HEK293 (cell line): ENCODE results near the gene TCEA3.
A peak's percentile ranks its signal among the peaks of the same experiment; 100 is the strongest.

ENCODE experiments used
- CTCF ChIA-PET: fragments of 350-600 bp; formaldehyde crosslinking; extraction: SDS; loops from one replicate; lab custom pipeline; 2021; ENCODE audit warnings: antibody characterized with exemption; lab: Yijun Ruan, JAX
- POLR2A ChIA-PET: fragments of 300-600 bp; formaldehyde crosslinking; extraction: SDS; loops from one replicate; lab custom pipeline; 2020; ENCODE audit warnings: antibody characterized with exemption, inconsistent platforms; lab: Yijun Ruan, JAX
- H3K27ac ChIP-seq: fragments of 200-500 bp; sonication (Bioruptor generic); 2 replicates; pipeline ENCODE4 v1.5.1; 2014; ENCODE audit warnings: low read depth, low read length, control low read depth, inconsistent platforms; ENCODE audit errors: extremely low read depth
- H3K36me3 ChIP-seq, 2 experiments: fragments of 200-500 bp in 1 of 2; sonication (Bioruptor generic) in 1 of 2; 1 replicate in 1 of 2; 2 replicates in 1 of 2; pipeline ENCODE4 v1.5.1; 2014 to 2017; ENCODE audit warnings: inconsistent platforms in 2 of 2, low read length in 2 of 2; ENCODE audit not compliant: control insufficient read depth in 2 of 2, insufficient read depth in 1 of 2
- H3K4me1 ChIP-seq: fragments of 200-500 bp; sonication (Bioruptor generic); 2 replicates; pipeline ENCODE4 v1.5.1; 2014; ENCODE audit warnings: mild to moderate bottlenecking, low read length, inconsistent platforms; ENCODE audit not compliant: control insufficient read depth, insufficient read depth
- H3K4me3 ChIP-seq: 2 replicates; pipeline ENCODE4 v1.5.1; 2011; ENCODE audit warnings: low read depth, mild to moderate bottlenecking, control low read depth, low read length, moderate library complexity
- H3K9me3 ChIP-seq: fragments of 200-500 bp; sonication (Bioruptor generic); 2 replicates; pipeline ENCODE4 v1.5.1; 2014; ENCODE audit warnings: low read depth, low read length, inconsistent platforms; ENCODE audit not compliant: control insufficient read depth, insufficient read depth
- HOXA7 ChIP-seq: sonication (generic); formaldehyde crosslinking; IDR thresholded peaks from 2 replicates; pipeline ENCODE4 v1.8.1; 2022; ENCODE audit warnings: missing genetic modification reagents, borderline replicate concordance
- HOXD13 ChIP-seq: sonication (generic); formaldehyde crosslinking; IDR thresholded peaks from 2 replicates; pipeline ENCODE4 v1.8.0; 2022; ENCODE audit warnings: missing genetic modification reagents, borderline replicate concordance
- OSR2 ChIP-seq: fragments of 450-650 bp; formaldehyde crosslinking; IDR thresholded peaks from 2 replicates; pipeline ENCODE4 v1.5.1; 2016; ENCODE audit warnings: missing biosample characterization, missing genetic modification characterization
- SETDB1 ChIP-seq: IDR thresholded peaks from one replicate; pipeline ENCODE4 v1.6.1; 2017; ENCODE audit warnings: mild to moderate bottlenecking, low read length, moderate library complexity, mixed read lengths; ENCODE audit not compliant: insufficient read length
- ZFHX2 ChIP-seq: fragments of 450-650 bp; formaldehyde crosslinking; conservative IDR thresholded peaks from 2 replicates; pipeline ENCODE4 v1.5.1; 2016; ENCODE audit warnings: missing biosample characterization, missing genetic modification characterization
- ZIC2 ChIP-seq: fragments of 450-650 bp; formaldehyde crosslinking; IDR thresholded peaks from 2 replicates; pipeline ENCODE4 v1.5.1; 2016; ENCODE audit warnings: missing biosample characterization, missing genetic modification characterization
- ZNF10 ChIP-seq: fragments of 450-650 bp; formaldehyde crosslinking; IDR thresholded peaks from 2 replicates; pipeline ENCODE4 v1.5.1; 2017; ENCODE audit warnings: missing biosample characterization, missing genetic modification characterization
- ZNF132 ChIP-seq: fragments of 450-650 bp; formaldehyde crosslinking; IDR thresholded peaks from 2 replicates; pipeline ENCODE4 v1.5.1; 2017; ENCODE audit warnings: missing biosample characterization, missing genetic modification characterization, borderline replicate concordance
- ZNF174 ChIP-seq: fragments of 450-650 bp; formaldehyde crosslinking; IDR thresholded peaks from 2 replicates; pipeline ENCODE4 v1.5.0; 2017; ENCODE audit warnings: missing biosample characterization, mild to moderate bottlenecking, missing genetic modification characterization
- ZNF239 ChIP-seq: fragments of 450-650 bp; formaldehyde crosslinking; IDR thresholded peaks from 2 replicates; pipeline ENCODE4 v1.5.1; 2016; ENCODE audit warnings: missing biosample characterization, missing genetic modification characterization
- ZNF768 ChIP-seq: fragments of 450-650 bp; formaldehyde crosslinking; IDR thresholded peaks from 2 replicates; pipeline ENCODE4 v1.5.1; 2018; ENCODE audit warnings: missing biosample characterization, mild to moderate bottlenecking, missing genetic modification characterization
- ZNF830 ChIP-seq: fragments of 450-650 bp; IDR thresholded peaks from 2 replicates; pipeline ENCODE4 v1.5.0; 2018; ENCODE audit warnings: missing biosample characterization, missing genetic modification characterization, low read depth, mild to moderate bottlenecking, moderate library complexity
- TF ChIP-seq, protein P1 (sequence below): fragments of 450-650 bp; formaldehyde crosslinking; IDR thresholded peaks from 2 replicates; pipeline ENCODE4 v1.5.1; 2016; ENCODE audit warnings: missing biosample characterization, missing genetic modification characterization, low read depth
- TF ChIP-seq, protein P2 (sequence below): fragments of 450-650 bp; formaldehyde crosslinking; IDR thresholded peaks from 2 replicates; pipeline ENCODE4 v1.5.1; 2016; ENCODE audit warnings: missing biosample characterization, missing genetic modification characterization
- TF ChIP-seq, protein P3 (sequence below): fragments of 450-650 bp; formaldehyde crosslinking; IDR thresholded peaks from 2 replicates; pipeline ENCODE4 v1.5.1; 2016; ENCODE audit warnings: missing biosample characterization, missing genetic modification characterization
- TF ChIP-seq, protein P4 (sequence below): fragments of 450-650 bp; formaldehyde crosslinking; IDR thresholded peaks from 2 replicates; pipeline ENCODE4 v1.5.1; 2016; ENCODE audit warnings: missing biosample characterization, missing genetic modification characterization
- TF ChIP-seq, protein P5 (sequence below): fragments of 450-650 bp; formaldehyde crosslinking; IDR thresholded peaks from 2 replicates; pipeline ENCODE4 v1.5.1; 2016; ENCODE audit warnings: missing biosample characterization, missing genetic modification characterization

The TCEA3 gene

DNA sequence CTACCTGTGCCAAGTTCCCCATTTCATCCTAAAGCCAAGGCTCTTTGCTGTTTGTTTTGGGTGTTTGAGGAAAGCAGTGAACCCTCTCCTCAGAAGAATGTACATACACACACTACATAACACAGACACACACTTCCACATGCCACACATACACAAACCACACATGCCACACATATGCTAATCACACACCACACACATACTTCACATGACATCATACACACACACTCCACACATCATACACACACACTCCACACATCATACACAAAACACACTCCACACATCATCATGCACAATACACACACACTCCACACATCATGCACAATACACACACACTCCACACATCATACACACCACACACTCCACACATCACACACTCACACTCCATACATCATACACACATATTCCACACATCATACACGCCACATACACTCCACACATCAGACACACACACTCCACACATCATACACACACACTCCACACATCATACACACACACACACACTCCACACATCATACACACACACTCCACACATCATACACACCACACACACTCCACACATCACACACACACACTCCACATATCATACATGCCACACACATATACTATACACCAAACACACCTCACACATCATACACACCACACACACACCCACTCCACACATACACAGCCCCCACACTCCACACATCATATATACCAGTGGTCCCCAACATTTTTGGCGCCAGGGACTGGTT is 32.3 kb downstream of the TCEA3 start:
- Histone ChIP-seq H3K4me1 (no peaks in the 10 kb centered on the region), H3K27ac (no peak overlapping the region)
- POLR2A ChIA-PET: no interaction called here
- CTCF ChIA-PET: interaction anchor here (3.4 kb wide), 1 partner anchor 11 kb away, joined by 17 read pairs; no protein-coding TSS in a partner anchor
- TF ChIP-seq, protein P1, sequence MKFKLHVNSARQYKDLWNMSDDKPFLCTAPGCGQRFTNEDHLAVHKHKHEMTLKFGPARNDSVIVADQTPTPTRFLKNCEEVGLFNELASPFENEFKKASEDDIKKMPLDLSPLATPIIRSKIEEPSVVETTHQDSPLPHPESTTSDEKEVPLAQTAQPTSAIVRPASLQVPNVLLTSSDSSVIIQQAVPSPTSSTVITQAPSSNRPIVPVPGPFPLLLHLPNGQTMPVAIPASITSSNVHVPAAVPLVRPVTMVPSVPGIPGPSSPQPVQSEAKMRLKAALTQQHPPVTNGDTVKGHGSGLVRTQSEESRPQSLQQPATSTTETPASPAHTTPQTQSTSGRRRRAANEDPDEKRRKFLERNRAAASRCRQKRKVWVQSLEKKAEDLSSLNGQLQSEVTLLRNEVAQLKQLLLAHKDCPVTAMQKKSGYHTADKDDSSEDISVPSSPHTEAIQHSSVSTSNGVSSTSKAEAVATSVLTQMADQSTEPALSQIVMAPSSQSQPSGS (tag by site-specific recombination): 0 out of 2 replicates have a peak, but pooled peaks have one; percentile 45
- no peak for TF ChIP-seq ZNF239 (tag by site-specific recombination)
- TF ChIP-seq, protein P2, sequence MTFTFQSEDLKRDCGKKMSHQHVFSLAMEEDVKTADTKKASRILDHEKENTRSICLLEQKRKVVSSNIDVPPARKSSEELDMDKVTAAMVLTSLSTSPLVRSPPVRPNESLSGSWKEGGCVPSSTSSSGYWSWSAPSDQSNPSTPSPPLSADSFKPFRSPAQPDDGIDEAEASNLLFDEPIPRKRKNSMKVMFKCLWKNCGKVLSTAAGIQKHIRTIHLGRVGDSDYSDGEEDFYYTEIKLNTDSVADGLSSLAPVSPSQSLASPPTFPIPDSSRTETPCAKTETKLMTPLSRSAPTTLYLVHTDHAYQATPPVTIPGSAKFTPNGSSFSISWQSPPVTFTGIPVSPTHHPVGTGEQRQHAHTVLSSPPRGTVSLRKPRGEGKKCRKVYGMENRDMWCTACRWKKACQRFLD (tag by site-specific recombination): no peak
- TF ChIP-seq, all 188 proteins: peak for 1
- no peaks in the 10 kb centered on the region for H3K9me3 ChIP-seq
- no peak overlapping the region for H3K4me3 ChIP-seq
- H3K36me3 ChIP-seq: no peaks in the 10 kb centered on the region

DNA sequence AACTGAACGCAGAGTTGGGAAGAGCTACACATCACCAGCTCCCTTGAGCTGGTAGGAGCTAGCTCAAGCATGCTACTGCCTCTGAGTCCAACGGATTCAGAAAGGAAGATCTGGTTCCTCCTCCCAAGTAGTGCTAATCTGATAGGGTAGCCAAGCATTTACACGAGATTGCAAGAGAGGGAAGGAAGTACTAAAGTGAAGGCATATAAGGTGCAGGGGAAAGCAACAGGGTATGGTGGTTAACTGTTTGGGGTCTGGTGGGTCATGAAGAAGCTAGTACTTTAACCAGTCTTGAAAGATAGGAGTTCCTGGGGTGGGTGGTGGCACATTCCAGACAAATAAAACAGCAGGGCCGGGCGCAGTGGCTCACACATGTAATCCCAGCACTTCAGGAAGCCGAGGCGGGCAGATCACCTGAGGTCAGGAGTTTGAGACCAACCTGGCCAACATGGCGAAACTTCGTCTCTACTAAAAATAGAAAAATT is 34.7 kb downstream of the TCEA3 start:
- Histone ChIP-seq H3K9me3 (no peaks in the 10 kb centered on the region), H3K4me1 (no peaks in the 10 kb centered on the region), H3K27ac (no peak overlapping the region), H3K36me3 (no peaks in the 10 kb centered on the region)
- POLR2A ChIA-PET: interaction anchor here (0.9 kb wide), 1 partner anchor 46 kb away, joined by 3 read pairs; the partner anchor contains the start of gene HNRNPR
- TF ChIP-seq OSR2 (tag by site-specific recombination) (no peak), ZNF174 (tag by site-specific recombination) (no peak), SETDB1 (no peak), HOXA7 (CRISPR knock-in tag) (no peak)
- TF ChIP-seq, all 188 proteins: peak for 0
- CTCF ChIA-PET: interaction anchor here (0.6 to 2.7 kb wide), 2 partner anchors 14 to 180 kb away, joined by 3 to 12 read pairs; no protein-coding TSS in a partner anchor
- no peak overlapping the region for H3K4me3 ChIP-seq

DNA sequence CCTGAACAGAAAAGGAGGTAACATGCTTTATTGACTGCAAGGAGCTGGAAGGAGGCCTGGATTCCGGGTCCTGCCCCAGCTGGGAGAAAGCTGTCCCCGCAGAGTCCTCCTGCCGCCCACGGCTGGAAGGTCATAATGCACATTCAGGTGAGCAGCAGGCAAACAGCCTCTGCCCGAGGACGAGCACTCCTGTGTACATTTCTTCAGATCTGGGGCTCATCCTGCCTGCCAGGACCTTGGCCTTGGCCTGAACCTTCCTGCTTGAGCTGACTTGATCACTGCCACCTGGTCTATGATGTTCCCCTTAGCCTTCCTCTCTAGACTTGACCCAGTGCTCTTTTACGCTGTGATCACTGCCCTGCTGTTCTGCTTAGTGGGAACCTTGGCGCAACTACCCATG is 37.1 kb downstream of the TCEA3 start:
- Histone ChIP-seq H3K9me3 (no peaks in the 10 kb centered on the region), H3K4me3 (no peak overlapping the region), H3K4me1 (no peaks in the 10 kb centered on the region), H3K27ac (no peak overlapping the region), H3K36me3 (no peaks in the 10 kb centered on the region)
- ChIA-PET CTCF (interaction anchor here (0.5 to 1.2 kb wide), 2 partner anchors 110 to 114 kb away, joined by 3 to 4 read pairs; no protein-coding TSS in a partner anchor), POLR2A (no interaction called here)
- TF ChIP-seq ZFHX2 (tag by site-specific recombination): no peak
- TF ChIP-seq HOXD13 (CRISPR knock-in tag): no peak
- TF ChIP-seq, protein P3, sequence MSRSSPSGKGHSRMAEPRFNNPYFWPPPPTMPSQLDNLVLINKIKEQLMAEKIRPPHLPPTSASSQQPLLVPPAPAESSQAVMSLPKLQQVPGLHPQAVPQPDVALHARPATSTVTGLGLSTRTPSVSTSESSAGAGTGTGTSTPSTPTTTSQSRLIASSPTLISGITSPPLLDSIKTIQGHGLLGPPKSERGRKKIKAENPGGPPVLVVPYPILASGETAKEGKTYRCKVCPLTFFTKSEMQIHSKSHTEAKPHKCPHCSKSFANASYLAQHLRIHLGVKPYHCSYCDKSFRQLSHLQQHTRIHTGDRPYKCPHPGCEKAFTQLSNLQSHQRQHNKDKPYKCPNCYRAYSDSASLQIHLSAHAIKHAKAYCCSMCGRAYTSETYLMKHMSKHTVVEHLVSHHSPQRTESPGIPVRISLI: no peak
- TF ChIP-seq ZIC2 (tag by site-specific recombination): no peak
- no peak for TF ChIP-seq ZNF768 (tag by site-specific recombination)
- TF ChIP-seq, protein P4, sequence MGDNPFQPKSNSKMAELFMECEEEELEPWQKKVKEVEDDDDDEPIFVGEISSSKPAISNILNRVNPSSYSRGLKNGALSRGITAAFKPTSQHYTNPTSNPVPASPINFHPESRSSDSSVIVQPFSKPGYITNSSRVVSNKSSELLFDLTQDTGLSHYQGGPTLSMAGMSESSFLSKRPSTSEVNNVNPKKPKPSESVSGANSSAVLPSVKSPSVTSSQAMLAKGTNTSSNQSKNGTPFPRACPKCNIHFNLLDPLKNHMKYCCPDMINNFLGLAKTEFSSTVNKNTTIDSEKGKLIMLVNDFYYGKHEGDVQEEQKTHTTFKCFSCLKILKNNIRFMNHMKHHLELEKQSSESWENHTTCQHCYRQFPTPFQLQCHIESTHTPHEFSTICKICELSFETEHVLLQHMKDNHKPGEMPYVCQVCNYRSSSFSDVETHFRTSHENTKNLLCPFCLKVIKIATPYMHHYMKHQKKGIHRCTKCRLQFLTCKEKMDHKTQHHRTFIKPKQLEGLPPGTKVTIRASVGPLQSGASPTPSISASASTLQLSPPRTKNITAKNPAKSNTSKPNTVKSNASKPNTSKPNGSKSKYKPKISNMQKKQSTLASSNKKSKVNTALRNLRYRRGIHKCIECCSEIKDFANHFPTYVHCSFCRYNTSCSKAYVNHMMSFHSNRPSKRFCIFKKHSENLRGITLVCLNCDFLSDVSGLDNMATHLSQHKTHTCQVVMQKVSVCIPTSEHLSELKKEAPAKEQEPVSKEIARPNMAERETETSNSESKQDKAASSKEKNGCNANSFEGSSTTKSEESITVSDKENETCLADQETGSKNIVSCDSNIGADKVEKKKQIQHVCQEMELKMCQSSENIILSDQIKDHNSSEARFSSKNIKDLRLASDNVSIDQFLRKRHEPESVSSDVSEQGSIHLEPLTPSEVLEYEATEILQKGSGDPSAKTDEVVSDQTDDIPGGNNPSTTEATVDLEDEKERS (tag by site-specific recombination): no peak
- no peak for TF ChIP-seq ZNF132 (tag by site-specific recombination)
- TF ChIP-seq ZNF10 (tag by site-specific recombination): no peak
- TF ChIP-seq, protein P5, sequence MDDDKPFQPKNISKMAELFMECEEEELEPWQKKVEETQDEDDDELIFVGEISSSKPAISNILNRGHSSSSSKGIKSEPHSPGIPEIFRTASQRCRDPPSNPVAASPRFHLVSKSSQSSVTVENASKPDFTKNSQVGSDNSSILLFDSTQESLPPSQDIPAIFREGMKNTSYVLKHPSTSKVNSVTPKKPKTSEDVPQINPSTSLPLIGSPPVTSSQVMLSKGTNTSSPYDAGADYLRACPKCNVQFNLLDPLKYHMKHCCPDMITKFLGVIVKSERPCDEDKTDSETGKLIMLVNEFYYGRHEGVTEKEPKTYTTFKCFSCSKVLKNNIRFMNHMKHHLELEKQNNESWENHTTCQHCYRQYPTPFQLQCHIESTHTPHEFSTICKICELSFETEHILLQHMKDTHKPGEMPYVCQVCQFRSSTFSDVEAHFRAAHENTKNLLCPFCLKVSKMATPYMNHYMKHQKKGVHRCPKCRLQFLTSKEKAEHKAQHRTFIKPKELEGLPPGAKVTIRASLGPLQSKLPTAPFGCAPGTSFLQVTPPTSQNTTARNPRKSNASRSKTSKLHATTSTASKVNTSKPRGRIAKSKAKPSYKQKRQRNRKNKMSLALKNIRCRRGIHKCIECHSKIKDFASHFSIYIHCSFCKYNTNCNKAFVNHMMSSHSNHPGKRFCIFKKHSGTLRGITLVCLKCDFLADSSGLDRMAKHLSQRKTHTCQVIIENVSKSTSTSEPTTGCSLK (tag by site-specific recombination): no peak
- TF ChIP-seq, protein P2 (tag by site-specific recombination): no peak
- no peak for TF ChIP-seq ZNF830 (tag by site-specific recombination)
